Measurements from ENCODE around the gene RRAS2. TPM values are rescaled to one million over a fixed set of nuclear protein-coding genes. Genes with fewer than 3 reads are reported as not detected.

RRAS2 gene
- total and polyA plus RNA-seq, 2 donors (not counting 3 experiments of a cell fraction or from before 2014, with no cell fraction given): 30.1 to 80.5 TPM

GRCh38 chr11:14390669-14391068 is 31.7 kb upstream of the RRAS2 start:
- Histone ChIP-seq H3K27me3 (ENCODE audit: control insufficient read depth in 2 of 2, insufficient read depth in 2 of 2, low read length in 2 of 2) (no peaks in the 10 kb centered on the region), H3K4me1 (ENCODE audit: control insufficient read depth, extremely low read depth, insufficient read depth, low read length) (peaks cover 9% of the 10 kb centered on the region), H3K27ac (ENCODE audit: insufficient read depth, low read depth, low read length) (no peak overlapping the region), H3K79me2 (ENCODE audit: control insufficient read depth, insufficient read depth, low read length) (no peaks in the 10 kb centered on the region), H3K9ac (replicated peaks; ENCODE audit: extremely low read depth, insufficient read depth, low read length) (no peak overlapping the region), H2AFZ (ENCODE audit: low read depth, low read length) (no peak overlapping the region), H3K4me3 (replicated peaks in 1 of 3; ENCODE audit: insufficient read depth in 1 of 3, low read depth in 1 of 3, low read length in 3 of 3) (no peak overlapping the region), H3K36me3 (ENCODE audit: control insufficient read depth in 2 of 2, extremely low read depth in 1 of 2, insufficient read depth in 2 of 2, low read length in 2 of 2) (no peaks in the 10 kb centered on the region), H3K4me2 (ENCODE audit: insufficient read depth, low read length) (no peak overlapping the region), H3K9me1 (replicated peaks; ENCODE audit: control insufficient read depth, extremely low read depth, insufficient read depth, low read length) (no peaks in the 10 kb centered on the region), H3K9me3 (replicated peaks; ENCODE audit: control insufficient read depth, insufficient read depth, low read length) (no peaks in the 10 kb centered on the region), H4K20me1 (replicated peaks; ENCODE audit: control insufficient read depth, extremely low read depth, insufficient read depth, low read length) (no peaks in the 10 kb centered on the region)
- POLR2A ChIA-PET: no interaction called here
- dilution Hi-C loops (cut with MboI; ENCODE audit: extremely low pct_ligation_motif_present, low sequenced_read_pairs) (no loop called here), intact Hi-C loops (cut with micrococcal nuclease) (no loop called here)
- no TSS peak for BruUV-seq (replicated peaks)
- CTCF ChIA-PET: no interaction called here
- DNase-seq (ENCODE audit: low read depth, low spot score) (no peak), FAIRE-seq (no peak)
- no peak for TF ChIP-seq MYC (IDR thresholded peaks at IDR 0.05; ENCODE audit: low read depth, low read length)
- TF ChIP-seq FOS (IDR thresholded peaks at IDR 0.05; ENCODE audit: borderline replicate concordance, insufficient read depth, low read length): no peak
- no peak for TF ChIP-seq GATA2 (IDR thresholded peaks at IDR 0.05; ENCODE audit: insufficient read depth, insufficient read length, low read depth, low read length)

GRCh38 chr11:14388352-14388751 is 29.4 kb upstream of the RRAS2 start:
- no peak for FAIRE-seq
- ChIA-PET POLR2A (no interaction called here), CTCF (interaction anchor here (2.0 kb wide), 1 partner anchor 10 kb away, joined by 7 read pairs; no protein-coding TSS in a partner anchor)
- Histone ChIP-seq H3K9me3 (replicated peaks; ENCODE audit: control insufficient read depth, insufficient read depth, low read length) (no peaks in the 10 kb centered on the region), H3K4me2 (ENCODE audit: insufficient read depth, low read length) (no peak overlapping the region), H3K27ac (ENCODE audit: insufficient read depth, low read depth, low read length) (no peak overlapping the region), H4K20me1 (replicated peaks; ENCODE audit: control insufficient read depth, extremely low read depth, insufficient read depth, low read length) (no peaks in the 10 kb centered on the region), H3K27me3 (ENCODE audit: control insufficient read depth in 2 of 2, insufficient read depth in 2 of 2, low read length in 2 of 2) (no peaks in the 10 kb centered on the region), H3K4me1 (ENCODE audit: control insufficient read depth, extremely low read depth, insufficient read depth, low read length) (no peaks in the 10 kb centered on the region), H2AFZ (ENCODE audit: low read depth, low read length) (no peak overlapping the region), H3K9ac (replicated peaks; ENCODE audit: extremely low read depth, insufficient read depth, low read length) (no peak overlapping the region), H3K4me3 (replicated peaks in 1 of 3; ENCODE audit: insufficient read depth in 1 of 3, low read depth in 1 of 3, low read length in 3 of 3) (no peak overlapping the region), H3K9me1 (replicated peaks; ENCODE audit: control insufficient read depth, extremely low read depth, insufficient read depth, low read length) (no peaks in the 10 kb centered on the region), H3K79me2 (ENCODE audit: control insufficient read depth, insufficient read depth, low read length) (no peaks in the 10 kb centered on the region), H3K36me3 (ENCODE audit: control insufficient read depth in 2 of 2, extremely low read depth in 1 of 2, insufficient read depth in 2 of 2, low read length in 2 of 2) (no peaks in the 10 kb centered on the region)
- BruUV-seq (replicated peaks): no TSS peak
- no peak for DNase-seq (ENCODE audit: low read depth, low spot score)
- intact Hi-C loops (cut with micrococcal nuclease): no loop called here
- dilution Hi-C loops (cut with MboI; ENCODE audit: extremely low pct_ligation_motif_present, low sequenced_read_pairs): no loop called here
- TF ChIP-seq GATA2 (IDR thresholded peaks at IDR 0.05; ENCODE audit: insufficient read depth, insufficient read length, low read depth, low read length) (no peak), MAX (IDR thresholded peaks at IDR 0.05; ENCODE audit: insufficient read depth, insufficient read length) (no peak), POLR2AphosphoS5 (IDR thresholded peaks at IDR 0.05; ENCODE audit: insufficient read depth, low read depth, low read length) (no peak), FOS (IDR thresholded peaks at IDR 0.05; ENCODE audit: borderline replicate concordance, insufficient read depth, low read length) (no peak), MYC (IDR thresholded peaks at IDR 0.05; ENCODE audit: low read depth, low read length) (no peak), CTCF (IDR thresholded peaks at IDR 0.05; ENCODE audit: extremely low read depth in 1 of 2, insufficient read depth in 1 of 2, low read depth in 1 of 2, low read length in 2 of 2) (no peak), EZH2 (IDR thresholded peaks at IDR 0.05; ENCODE audit: borderline replicate concordance, low read depth, low read length, severe bottlenecking) (no peak), POLR2A (IDR thresholded peaks at IDR 0.05; ENCODE audit: low read depth, low read length) (no peak), JUN (IDR thresholded peaks at IDR 0.05; ENCODE audit: borderline replicate concordance, insufficient read depth, insufficient read length, low read depth) (no peak)

Data from endothelial cell of umbilical vein (primary cell).